Measurements from ENCODE around the gene FILIP1.

Gene FILIP1

DNA sequence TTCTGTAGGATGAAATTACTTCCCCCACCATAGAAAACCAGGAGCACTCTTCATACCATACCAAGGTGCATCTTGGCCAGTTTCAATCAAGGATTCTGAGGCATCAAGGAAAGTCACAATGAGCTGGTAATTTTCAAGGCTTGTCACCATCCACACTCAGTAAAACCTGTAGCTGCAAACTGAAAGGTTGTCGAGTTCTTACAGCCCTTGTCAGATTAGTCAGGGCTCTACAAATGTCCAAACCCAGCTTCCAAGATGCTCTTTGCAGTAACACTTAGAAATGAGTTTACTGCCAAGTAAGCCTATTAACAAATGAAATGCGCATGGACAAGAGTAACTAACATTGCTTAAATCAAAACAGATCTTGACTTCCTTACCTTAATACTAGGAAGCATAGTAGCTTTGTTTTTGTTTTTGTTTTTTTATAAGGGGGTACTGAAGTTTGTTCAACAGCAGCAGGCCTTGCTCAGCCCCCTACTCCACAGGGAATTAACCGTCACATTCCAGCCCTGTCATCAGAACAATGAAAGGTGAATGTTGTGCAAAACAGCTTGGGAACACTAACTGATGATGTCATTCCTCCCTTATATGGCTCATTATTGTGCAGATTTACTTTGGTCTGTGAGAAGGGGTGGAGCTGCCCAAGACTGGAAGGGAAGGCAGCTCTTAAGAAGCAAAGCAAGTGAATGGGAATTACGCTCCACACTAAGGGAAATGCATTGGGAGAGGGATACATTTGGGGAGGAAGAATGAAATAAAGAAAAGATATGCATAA lies 159.1 kb downstream of the FILIP1 start:
- no peak for DNase-seq (ENCODE audit: low read depth in 2 of 2)

DNA sequence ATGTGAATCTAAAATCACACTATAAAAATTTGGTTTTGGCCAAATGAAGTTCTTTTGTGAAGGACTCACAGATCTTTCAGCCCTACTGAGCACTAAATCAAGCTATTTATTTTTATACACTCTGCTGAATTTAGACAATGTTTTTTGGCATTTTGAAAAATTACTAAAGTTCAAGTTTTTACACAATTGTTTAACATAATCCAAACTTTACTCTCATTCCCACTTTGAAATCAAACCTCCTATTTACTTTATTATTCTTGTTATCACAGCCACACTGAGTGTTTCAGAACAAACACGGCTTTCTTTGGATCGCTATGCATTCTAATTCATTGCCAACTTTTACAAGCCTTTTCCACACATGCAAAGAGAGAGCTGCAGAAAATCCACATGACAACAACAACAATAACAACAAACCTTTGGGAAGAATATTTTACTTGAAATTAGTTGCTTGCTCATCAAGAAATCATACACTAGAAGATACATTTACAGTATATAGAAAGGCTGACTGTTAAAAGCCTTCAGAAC lies 159.9 kb downstream of the FILIP1 start:
- DNase-seq (ENCODE audit: low read depth in 2 of 2) = no peak

DNA sequence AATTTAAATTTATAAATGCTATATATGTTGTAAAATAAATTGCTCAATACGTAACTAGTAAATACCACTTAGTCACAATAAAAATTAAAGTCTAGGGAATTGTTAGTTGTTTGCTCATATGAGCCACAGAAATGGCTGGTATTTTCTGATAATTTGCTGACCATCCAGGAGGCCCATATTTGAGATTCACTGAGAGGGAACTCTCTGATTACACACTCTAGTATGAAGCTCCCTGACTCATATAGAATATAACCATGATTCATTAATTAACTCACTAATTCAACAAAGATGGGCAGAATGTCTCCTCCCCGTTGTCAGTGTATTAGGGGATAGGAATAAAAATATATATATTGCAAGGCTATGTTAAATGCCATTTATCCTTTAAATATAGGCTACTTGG lies 162.4 kb downstream of the FILIP1 start:
- DNase-seq (ENCODE audit: low read depth in 2 of 2) = no peak

DNA sequence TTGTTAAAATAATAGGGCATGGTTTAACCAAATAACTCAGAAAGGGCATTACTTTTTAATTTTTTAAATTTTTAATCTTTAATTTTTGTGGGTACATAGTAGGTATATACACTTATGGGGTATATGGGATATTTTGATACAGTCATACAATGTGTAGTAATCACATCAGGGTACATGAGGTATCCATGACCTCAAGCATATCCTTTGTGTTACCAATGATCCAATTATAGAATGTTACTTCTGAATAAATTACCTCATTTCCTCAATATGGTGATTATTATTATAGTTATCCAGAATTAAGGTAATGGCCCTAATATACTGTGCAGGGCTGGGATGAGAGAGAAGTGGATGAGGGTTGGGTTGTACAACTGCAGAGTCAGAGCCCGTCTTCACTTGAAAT lies 163.9 kb downstream of the FILIP1 start:
- no peak for DNase-seq (ENCODE audit: low read depth in 2 of 2)

DNA sequence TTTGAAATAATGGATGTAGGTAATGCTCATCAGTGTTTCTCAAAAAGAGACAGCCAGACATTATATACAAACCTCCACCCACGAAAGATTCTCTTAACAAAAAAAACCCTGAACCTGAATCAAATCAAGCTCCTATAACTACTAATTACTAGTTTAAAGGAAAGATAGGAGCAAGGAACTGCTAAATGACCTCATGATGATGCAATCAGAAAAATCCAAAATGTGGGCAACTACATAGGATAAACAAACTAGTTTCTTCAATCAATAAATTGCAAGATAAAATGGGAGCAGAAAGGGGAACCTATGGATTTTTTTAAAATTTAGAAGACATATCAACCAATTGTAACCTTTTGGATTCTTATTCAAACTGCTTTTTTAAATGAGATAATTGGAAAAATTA lies 165.8 kb downstream of the FILIP1 start:
- no peak for DNase-seq (ENCODE audit: low read depth in 2 of 2)

DNA sequence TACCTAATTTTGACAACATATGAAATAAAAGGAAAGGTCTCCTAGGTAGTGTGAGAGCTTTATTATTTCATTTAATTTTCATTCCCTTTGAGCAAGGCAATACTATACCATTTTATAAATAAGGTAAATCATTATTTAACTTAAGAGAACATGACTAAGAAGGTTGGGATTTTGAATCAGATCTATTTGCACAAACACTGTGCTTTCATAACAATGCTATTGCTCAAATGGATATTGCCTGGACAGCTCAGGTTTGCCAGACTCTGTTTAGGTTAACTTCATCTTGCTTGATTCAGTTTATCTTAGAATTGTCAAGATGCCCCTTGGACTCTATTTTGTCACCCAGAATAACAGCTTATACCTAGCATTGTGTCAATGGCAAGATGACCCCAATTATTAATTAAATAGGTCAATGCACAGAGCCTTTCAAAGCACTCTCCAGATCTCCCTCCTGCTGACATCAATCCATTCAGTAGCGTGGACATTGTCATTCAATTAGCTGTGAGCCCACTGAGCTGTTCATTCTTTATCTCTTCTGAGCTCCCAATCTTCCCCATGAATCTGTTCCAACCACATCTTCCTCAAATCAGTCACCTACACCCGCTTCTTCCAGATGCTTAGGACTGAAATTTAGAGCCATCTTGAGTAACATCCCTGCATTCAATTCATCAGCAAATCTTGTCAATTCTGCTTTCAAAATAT lies 166.9 kb downstream of the FILIP1 start:
- no peak for DNase-seq (ENCODE audit: low read depth in 2 of 2)

DNA sequence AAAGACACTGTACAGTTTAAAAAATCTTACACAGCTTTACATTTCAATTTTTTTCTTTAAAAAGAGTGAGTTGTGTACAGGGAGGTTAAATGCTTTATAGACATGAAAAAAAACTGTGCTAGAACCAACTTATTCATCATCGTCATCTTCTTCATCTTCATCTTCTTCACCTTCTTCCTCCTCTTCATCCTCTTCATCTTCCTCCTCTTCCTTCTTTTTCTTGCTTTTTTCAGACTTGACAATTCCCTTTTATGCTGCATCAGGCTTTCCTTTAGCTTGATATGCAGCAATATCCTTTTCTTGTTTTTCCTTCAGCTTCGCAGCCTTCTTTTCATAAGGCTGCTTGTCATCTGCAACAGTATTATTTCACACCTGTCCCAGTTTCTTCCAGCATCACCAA lies 174.7 kb downstream of the FILIP1 start:
- no peak for DNase-seq (ENCODE audit: low read depth in 2 of 2)

DNA sequence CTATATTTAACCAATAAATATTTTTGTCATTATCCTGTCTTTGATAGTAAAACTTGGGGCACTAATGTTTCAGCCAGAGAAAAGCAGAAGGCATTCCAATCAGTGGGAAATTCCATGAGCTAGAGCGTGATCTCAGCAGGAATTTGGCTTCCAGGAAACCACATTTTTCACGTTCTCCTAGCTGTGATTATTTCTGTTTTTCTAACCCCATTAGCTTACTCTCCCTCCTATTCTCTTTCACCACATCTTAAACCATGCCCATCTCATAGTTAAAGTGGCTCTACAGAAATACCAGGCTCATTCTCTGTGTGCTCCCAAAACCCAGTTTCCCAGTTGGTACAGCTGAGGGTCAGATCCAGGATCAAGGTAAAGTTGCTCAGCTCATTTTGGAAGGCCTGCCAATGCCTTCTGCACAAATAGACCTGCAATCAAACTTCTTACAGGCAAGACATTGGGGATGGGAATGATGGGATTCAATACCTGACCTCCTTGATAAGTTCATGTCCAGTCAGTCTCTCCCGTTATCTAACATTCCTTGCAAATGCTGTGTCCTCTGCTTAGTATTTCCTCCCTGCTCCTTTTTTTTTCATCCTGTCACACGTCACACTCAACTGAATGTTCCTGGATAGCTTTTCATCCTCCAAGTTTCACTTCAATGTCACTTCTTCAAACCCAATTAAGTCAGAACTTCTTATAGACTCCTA lies 175.9 kb downstream of the FILIP1 start:
- DNase-seq (ENCODE audit: low read depth in 2 of 2) = no peak

DNA sequence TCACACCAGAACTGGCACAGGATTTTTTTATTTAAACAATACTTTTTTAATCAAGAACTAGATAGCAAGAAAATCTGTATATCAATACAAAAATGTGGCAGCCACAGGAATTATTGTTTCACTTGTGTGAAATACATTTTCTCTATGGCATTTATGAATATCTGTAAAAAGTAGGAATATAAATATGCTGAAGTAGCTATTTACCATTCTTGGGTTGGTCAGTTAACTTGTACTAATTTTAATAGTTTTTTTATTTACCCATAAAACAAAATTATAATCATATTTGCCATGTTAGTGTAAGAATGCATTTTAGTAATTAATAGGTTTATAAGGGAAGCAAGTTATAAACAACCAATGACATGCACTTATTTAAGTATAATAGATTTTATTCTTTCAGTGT lies 177.6 kb downstream of the FILIP1 start:
- no peak for DNase-seq (ENCODE audit: low read depth in 2 of 2)

DNA sequence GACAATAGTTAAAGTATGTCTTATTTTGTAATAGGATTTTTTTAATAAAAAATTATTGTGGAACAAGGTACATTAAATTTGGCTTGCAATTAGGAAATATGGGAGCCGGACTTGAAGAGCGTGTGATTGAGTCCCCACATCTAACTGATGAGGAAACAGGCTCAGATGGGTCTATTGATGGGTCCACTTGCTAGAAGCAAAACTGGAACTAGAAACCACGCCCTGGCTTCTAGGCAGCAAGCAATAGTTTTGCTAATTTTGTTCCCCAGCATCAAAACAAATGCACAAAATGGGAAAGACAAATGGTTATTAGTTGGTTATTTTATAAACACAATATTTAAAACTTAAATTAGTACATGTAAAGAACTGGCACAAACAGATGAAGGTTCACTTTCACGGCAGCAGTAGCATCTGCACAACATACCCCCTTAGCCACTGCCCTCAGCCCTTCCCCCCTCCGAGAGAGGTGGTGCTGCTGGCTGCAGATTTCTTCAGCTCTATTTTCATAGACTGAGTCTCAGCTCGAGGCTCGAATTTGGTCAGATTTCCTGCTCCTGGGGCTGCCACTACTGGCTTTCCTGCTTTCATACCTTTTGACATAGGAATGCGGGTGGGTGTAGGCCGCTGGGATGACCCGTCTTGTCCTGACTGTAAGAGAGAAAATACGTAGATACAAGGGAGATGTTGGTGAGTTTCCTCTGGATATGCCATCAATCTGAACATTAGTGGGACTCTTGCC lies 185.2 kb downstream of the FILIP1 start:
- no peak for DNase-seq (ENCODE audit: low read depth in 2 of 2)

DNA sequence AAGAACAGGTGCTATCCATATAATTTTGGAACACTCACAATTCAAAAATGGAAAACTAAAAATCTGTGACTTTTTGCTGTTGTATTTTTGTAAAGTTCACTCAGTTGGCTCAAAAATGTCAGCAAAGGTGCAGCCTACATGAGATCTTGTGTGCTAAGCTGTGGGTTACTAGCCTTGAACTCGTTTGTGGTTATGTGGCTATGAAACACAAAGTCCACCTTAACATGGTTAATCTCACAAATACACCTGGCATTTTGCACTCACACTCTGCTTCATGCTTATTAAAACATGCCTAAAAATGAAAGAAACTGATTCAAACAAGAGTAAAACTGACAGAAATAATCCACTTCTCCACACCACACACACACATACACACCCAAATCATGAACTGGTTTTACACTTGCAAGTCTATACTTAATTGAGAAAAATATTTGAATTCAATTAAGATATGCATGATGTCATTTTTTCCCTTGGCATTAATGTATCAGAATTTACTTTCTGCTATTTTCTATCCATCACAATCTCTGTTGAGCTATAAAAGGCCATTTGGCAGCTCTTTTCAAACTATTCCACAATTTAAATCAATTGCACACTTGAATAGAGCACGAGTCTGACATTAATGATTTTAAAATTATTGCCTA lies 186.1 kb downstream of the FILIP1 start:
- no peak for DNase-seq (ENCODE audit: low read depth in 2 of 2)

DNA sequence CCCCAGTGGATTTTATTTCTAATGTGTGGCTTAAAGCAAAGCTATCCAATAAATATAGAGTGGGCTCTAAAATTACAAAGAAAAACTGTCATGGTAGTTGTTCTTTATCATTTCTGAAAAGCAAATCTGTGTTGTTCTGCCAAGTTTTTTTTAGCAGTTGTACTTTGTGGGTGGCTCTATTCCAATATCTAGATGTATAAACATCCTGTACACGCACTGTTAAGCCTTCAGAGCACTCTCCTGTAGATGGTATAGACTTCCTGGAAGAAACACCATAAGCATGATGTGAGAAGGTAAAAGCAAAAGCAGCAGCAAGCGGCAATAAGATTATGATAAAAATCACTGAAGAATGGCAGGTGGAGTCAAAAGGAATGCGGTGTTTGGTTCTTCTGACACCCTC lies 187.5 kb downstream of the FILIP1 start:
- DNase-seq (ENCODE audit: low read depth in 2 of 2) = no peak

DNA sequence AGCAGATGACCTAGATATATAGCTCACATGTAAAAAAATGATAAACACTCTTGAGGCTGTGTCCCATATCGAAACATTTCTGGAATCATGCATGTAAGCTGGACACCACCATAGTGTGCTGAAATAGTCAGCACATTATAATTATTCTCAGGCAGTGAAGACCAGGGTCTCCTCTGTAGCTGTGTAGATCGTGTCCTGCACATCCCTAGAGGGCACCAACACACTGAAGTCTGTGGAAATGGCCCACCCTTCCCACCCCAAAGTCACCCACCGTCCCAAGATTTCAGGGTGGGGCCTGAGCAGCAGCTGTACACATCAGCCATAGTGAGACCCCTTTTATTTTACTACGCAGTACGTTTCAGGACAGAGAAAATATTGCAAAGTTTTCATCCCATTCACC lies 188.0 kb downstream of the FILIP1 start:
- no peak for DNase-seq (ENCODE audit: low read depth in 2 of 2)

DNA sequence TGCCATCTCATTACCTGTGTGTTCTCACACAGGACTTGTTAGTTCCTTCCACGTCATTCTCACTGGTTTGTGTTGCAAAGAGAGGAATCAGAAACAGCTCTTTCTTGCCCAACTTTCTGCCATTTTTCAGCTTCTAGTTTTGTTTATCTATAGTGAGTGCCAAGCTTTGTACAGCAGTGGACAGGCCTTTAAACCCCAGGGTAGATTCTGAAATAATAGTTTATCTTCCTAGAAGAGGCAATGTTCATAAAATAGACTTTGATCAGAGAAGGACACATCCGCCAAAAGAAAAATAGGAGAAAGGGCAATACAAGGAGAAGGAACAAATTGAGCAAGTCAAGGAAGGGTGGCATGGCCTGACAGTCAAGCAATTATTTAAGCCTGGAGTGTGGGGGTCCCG lies 191.3 kb downstream of the FILIP1 start:
- DNase-seq (ENCODE audit: low read depth in 2 of 2) = no peak

DNA sequence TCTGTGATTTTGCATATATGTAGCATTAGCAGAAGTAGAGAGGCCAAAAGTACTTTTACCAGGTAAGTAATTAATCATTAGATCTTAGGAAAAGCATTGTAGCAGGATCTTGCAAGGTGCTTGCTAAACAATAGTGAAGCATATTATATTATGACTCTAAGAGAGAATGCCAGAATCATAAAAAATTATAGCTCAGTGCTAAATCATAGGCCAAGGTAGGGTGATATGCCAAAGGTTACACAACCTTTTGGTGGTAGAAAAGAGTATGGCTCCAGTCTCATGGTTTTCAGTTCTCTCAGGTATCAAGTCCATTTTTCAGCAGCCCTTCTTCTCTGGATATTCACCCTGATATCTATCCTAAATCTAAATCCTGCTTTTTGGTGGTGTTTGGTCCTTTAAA lies 192.1 kb downstream of the FILIP1 start:
- DNase-seq (ENCODE audit: low read depth in 2 of 2) = no peak

DNA sequence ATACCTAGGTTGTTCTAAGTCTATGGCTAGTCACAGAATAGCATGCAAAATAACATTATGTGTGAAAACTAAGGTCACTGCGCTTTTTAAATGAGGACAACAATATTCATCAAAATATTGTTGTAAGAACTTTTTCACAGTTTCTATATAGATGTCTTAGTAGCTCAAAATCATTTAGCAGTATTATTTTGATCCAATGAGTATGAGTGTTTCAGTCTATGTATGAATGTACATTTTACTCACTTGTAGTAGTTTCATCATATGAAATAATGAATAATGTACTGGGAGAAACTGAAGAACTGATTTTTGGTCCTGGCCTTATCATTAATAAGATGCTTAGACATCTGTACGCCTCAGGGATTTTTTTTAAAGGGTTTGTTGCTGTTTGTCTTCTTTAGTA lies 192.5 kb downstream of the FILIP1 start:
- no peak for DNase-seq (ENCODE audit: low read depth in 2 of 2)

DNA sequence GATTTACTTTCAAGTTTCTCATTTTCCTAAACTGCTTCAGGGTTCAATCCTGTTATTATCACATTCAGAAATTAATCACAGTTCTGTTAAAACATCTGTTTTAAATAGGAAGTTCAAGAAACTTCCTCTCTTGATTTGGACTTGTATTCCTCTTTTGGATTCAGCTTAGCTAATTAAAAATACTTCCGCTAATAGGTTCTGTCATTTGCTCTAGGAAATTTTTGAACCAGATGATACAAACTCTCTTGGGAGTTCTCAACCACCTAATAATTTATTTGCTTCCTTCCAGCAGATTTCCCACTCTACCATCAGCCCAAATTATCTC lies 193.1 kb downstream of the FILIP1 start:
- no peak for DNase-seq (ENCODE audit: low read depth in 2 of 2)

DNA sequence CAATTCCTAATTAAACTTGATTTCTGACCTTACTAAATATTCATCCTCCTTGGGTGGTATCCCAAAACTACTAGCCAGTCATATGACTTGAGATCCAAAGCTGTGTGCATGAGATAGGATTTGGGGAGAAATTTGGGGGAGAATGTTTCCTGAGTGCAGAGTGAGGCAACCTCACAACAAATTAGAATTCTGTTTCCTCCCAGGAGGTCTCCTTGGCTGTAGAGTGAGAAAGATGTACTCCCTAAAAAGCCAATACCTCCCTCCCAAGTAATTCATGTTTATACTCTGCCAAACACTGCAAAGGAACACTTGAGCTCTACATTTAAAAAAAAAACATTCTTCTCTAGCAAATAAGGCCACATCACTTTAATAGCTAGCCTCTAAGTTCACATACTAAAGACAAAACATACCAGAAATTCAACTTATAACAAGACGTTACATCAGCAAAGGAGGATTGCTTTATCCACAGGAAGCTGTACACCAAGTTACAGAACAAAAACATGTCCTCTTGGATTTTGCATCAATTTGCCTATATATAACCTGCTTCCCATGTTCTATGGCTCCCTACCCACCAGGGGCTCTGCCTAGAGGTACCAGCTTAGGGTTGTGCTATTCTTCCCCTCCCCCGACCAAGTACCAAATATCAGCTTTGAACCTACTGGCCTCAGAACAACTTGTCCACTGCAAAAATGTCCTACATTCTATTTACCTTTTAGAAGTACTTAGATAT lies 193.6 kb downstream of the FILIP1 start:
- DNase-seq (ENCODE audit: low read depth in 2 of 2) = no peak

DNA sequence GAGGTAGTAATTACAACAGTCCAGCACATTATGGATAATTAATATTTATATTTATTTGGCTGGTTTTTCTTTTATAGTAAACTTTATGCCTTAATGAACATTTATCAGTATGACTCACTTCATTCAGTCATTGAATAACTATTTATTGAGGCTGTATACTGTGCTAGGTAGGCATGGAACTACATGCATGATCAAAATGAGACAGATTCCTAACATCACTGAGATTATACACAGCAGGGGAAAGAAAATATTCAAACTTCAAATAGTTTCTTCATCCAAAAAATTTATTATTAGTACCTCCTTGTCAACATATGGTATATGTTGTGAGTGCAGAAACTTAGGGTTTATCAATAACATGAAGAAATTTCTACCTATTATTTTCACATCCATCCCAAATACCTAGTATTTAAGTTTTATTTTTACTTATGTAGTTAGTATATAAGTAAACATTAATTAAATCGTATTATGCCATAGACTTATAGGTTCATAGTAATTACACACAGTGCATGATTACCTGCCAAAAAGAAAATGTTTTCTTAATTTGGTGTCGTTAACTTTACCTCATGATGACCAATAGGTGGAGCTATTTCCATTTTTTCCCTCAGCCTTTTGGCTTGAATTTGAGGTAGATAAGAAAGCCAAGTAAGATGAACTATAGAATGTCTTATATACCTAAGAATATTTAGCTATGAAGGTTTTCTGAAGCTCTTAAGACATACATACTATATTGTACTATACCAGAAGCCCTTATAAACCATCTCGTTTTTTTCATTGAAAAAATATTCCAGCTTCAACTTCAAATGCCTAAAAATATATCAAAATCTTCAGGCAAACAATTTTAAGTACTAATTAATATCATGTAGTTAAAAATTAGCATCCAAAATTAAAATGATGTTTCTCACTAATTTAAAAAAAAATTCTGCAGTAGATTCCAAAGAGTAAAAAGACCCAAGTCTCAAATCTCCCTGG lies 196.5 kb downstream of the FILIP1 start:
- no peak for DNase-seq (ENCODE audit: low read depth in 2 of 2)

DNA sequence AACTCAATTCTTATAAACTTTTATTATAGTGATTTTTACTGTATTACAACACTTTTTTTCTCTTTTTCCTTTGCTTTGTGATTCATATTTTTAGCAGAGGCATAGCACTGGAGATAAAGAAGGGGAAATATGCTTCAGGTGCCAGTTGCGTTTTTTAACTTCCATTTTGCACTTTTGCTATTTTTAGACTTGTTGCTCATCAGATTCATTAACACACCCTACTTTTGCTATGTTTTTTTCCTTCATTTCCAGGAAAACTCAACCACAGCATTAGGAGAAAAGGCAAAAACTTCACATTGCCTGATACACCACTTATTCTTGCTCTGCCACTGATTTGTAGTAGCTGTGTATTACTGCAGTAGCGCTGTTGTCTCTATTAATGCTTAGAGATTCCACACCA lies 201.0 kb downstream of the FILIP1 start:
- DNase-seq (ENCODE audit: low read depth in 2 of 2) = no peak
